ENCODE results near the gene SLC18A3.

Gene SLC18A3

GRCh38 chr10:49605216-49605938 is 4.7 kb upstream of the SLC18A3 start:
- H3K4me3 ChIP-seq (ENCODE audit: low read depth, low read length) = no peak overlapping the region
- no peak for DNase-seq (ENCODE audit: low read depth)
- no peak for TF ChIP-seq CTCF (conservative IDR thresholded peaks at IDR 0.05; ENCODE audit: low read depth, low read length)

GRCh38 chr10:49605939-49606509 is 4.1 kb upstream of the SLC18A3 start:
- no peak for DNase-seq (ENCODE audit: low read depth)
- TF ChIP-seq CTCF (conservative IDR thresholded peaks at IDR 0.05; ENCODE audit: low read depth, low read length) = no peak
- H3K4me3 ChIP-seq (ENCODE audit: low read depth, low read length) = no peak overlapping the region

GRCh38 chr10:49606981-49607535 is 3.1 kb upstream of the SLC18A3 start:
- H3K4me3 ChIP-seq (ENCODE audit: low read depth, low read length) = no peak overlapping the region
- DNase-seq (ENCODE audit: low read depth) = peak; percentile 87
- TF ChIP-seq CTCF (conservative IDR thresholded peaks at IDR 0.05; ENCODE audit: low read depth, low read length) = no peak

GRCh38 chr10:49608166-49609005 is 1.7 kb upstream of the SLC18A3 start:
- H3K4me3 ChIP-seq (ENCODE audit: low read depth, low read length) = no peak overlapping the region
- DNase-seq (ENCODE audit: low read depth) = no peak
- TF ChIP-seq CTCF (conservative IDR thresholded peaks at IDR 0.05; ENCODE audit: low read depth, low read length) = no peak

GRCh38 chr10:49609006-49609282 is 1.2 kb upstream of the SLC18A3 start:
- no peak for DNase-seq (ENCODE audit: low read depth)
- no peak overlapping the region for H3K4me3 ChIP-seq (ENCODE audit: low read depth, low read length)
- no peak for TF ChIP-seq CTCF (conservative IDR thresholded peaks at IDR 0.05; ENCODE audit: low read depth, low read length)

- no peak for DNase-seq (ENCODE audit: low read depth)
- no peak for TF ChIP-seq CTCF (conservative IDR thresholded peaks at IDR 0.05; ENCODE audit: low read depth, low read length)
- no peak overlapping the region for H3K4me3 ChIP-seq (ENCODE audit: low read depth, low read length)
These were observed 612 bp upstream of the SLC18A3 start for GRCh38 chr10:49609283-49610113.
